Activated naive CD4-positive, alpha-beta T cell treated with anti-CD3 and anti-CD28 coated beads, Interleukin-2, amount 50 U/mL, for 72 hours (primary cell): Measurements from ENCODE around the gene ACTN1. TPM values are rescaled to one million over a fixed set of nuclear protein-coding genes. Genes with fewer than 3 reads are reported as not detected.

ENCODE experiments used
- ATAC-seq, 2 donors: fragments of 150-1000 bp; cut with Tn5 transposase; 2 replicates each; pipeline ENCODE4 v1.10.0; 2021; ENCODE audit warnings: mild to moderate bottlenecking in 2 of 2, moderate library complexity in 2 of 2
- DNase-seq, 2 donors: peaks; one replicate each; pipeline ENCODE4 v3.0.0; 2021 to 2022; ENCODE audit warnings: low spot score in 2 of 2
- H3K27ac Mint-ChIP-seq, 2 donors: one replicate each; pipeline ENCODE4 v1.8.0; 2022; ENCODE audit warnings: mild to moderate bottlenecking in 2 of 2, mixed read lengths in 2 of 2
- H3K36me3 Mint-ChIP-seq, 2 donors: one replicate each; pipeline ENCODE4 v1.8.0; 2022; ENCODE audit warnings: mixed read lengths in 2 of 2
- H3K9me3 Mint-ChIP-seq, 2 donors: one replicate each; pipeline ENCODE4 v1.8.0; 2022; ENCODE audit warnings: mixed read lengths in 2 of 2
- total RNA-seq, 2 donors: library from RNA; stranded (reverse); gene quantifications; one replicate each; pipeline ENCODE4 v1.2.3, GENCODE V29; 2022

The ACTN1 gene
- total RNA-seq, 2 donors from 2014 or later, result 106 to 120 TPM

DNA sequence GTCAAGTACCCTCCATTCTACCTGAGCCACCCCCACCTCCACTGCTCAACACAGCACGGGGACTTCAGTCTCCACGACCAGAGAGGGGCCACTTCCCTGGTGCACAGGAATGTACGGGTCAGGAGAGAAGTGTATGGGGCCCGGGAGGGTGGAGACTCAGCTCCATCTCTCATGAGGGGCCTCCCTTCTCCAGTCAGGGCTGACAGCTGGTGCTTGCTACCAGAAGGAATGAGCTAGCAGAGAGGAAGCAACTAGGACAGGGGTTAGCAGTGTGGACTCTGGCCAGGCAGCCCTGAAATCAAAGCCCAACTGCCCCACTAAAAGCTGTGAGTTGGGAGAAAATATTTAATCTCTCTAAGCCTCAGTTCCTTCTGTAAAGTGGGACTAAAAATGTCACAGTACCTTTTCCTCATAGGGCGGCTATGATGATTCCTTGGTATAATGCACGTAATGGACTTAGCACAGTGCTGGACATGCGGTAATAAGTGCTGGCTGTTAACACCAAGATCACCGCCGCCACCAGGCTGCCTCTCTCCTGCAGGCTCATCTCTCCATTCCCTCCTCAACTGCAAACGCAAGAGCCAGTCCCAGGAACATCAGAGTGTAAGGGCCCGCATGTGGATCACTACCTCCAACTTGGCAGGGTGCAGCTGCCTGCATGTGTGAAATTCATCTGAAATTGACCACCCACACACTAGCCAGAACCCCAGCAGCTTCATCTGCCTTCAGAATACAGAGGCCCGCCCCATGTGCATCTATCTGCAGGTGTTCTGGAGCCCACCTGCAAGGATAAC is 14.6 kb downstream of the ACTN1 start:
- ATAC-seq (no peak), DNase-seq (no peak)
- peaks cover 0 to 6% of the 10 kb centered on the region in 2 donors for H3K36me3 Mint-ChIP-seq
- H3K9me3 Mint-ChIP-seq, result no peaks in the 10 kb centered on the region
- H3K27ac Mint-ChIP-seq, result no peak overlapping the region

DNA sequence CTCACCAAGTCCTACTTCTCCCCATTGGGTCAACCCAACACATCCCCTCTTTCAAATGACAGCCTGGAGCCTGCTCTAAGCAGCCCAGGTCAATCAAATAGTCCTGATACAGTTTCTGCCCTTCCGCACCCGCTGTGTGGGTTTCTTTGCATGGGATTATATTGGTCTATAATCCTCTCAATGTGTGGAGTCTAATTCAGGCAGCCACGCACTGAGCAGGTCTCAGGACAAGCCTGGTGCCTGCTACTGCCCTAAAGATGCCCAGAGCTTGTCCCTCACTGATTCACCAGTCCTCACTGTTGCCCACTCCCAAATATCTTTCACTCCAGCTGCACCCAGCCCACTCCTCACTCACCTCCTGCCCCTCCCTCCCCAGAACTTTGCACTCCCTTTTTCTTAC is 16.4 kb downstream of the ACTN1 start:
- ATAC-seq, result no peak

GRCh38 chr14:68961781-68962584 is 17.1 kb downstream of the ACTN1 start:
- no peak for ATAC-seq
- no peaks in the 10 kb centered on the region for H3K9me3 Mint-ChIP-seq
- H3K27ac Mint-ChIP-seq, result peak overlapping the region; percentile 17 to 66
- no peak for DNase-seq
- peaks cover 0 to 8% of the 10 kb centered on the region in 2 donors for H3K36me3 Mint-ChIP-seq

More for the DNA sequence above, 16.4 kb downstream of the ACTN1 start:
- H3K9me3 Mint-ChIP-seq, result no peaks in the 10 kb centered on the region
- H3K36me3 Mint-ChIP-seq, result peaks cover 0 to under 1% of the 10 kb centered on the region in 2 donors
- DNase-seq, result no peak
- H3K27ac Mint-ChIP-seq, result peak overlapping the region in 1 of 2 donors; percentile 66

- Mint-ChIP-seq H3K27ac (peak overlapping the region in 1 of 2 donors; percentile 17), H3K36me3 (peaks cover 0 to 11% of the 10 kb centered on the region in 2 donors), H3K9me3 (no peaks in the 10 kb centered on the region)
- ATAC-seq, result no peak
- DNase-seq, result no peak
Measured at GRCh38 chr14:68961361-68961760, 17.7 kb downstream of the ACTN1 start.

- ATAC-seq, result no peak
- H3K27ac Mint-ChIP-seq, result peak overlapping the region in 1 of 2 donors; percentile 18
Measured at GRCh38 chr14:68960123-68960522, 19.0 kb downstream of the ACTN1 start.

DNA sequence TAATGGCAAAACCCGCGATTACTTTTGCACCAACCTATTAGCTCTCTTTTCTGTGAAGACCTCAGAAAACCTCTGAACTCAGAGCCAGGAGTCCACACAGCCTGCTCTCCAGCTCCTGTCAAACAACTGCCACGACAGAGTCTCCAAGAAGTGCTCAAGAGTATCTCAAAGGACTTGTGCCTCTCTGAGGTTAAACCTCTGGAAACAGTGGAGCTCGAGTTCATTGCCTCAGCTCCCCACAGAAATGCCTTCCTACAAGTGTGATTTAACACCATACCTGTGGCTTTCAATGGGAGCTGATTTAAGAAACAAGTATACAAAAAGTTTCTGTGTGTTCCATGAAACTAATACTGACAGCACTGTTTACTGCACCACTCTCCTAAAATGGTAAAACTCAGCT is 20.1 kb downstream of the ACTN1 start:
- Mint-ChIP-seq H3K9me3 (no peaks in the 10 kb centered on the region), H3K27ac (peak overlapping the region; percentile 39 to 54), H3K36me3 (peaks cover 0 to 18% of the 10 kb centered on the region in 2 donors)
- ATAC-seq (no peak), DNase-seq (no peak)

More at GRCh38 chr14:68960123-68960522, 19.0 kb downstream of the ACTN1 start:
- Mint-ChIP-seq H3K9me3 (no peaks in the 10 kb centered on the region), H3K36me3 (peaks cover 0 to 13% of the 10 kb centered on the region in 2 donors)
- DNase-seq, result no peak

DNA sequence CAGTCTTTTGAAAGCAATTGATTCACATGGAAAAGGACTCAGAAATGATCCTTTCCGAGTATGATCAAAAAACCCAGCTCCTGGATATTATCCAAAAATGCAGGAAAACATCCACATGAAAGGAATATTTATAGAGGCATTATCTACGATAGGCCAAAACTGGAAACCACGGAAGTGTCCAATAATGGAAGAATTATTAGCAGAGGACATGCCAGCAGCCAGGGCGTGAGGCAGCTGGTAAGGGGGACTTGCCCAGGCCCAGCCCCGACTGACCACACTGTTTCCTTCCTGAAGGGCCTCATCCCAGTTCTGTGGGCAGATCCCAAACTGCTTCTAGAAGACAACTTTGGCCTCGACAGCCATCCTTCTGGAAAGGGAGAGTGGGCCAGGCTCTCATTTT is 20.5 kb downstream of the ACTN1 start:
- Mint-ChIP-seq H3K27ac (peak overlapping the region in 1 of 2 donors; percentile 54), H3K36me3 (peaks cover 0 to 18% of the 10 kb centered on the region in 2 donors), H3K9me3 (no peaks in the 10 kb centered on the region)
- DNase-seq, result no peak
- ATAC-seq, result no peak

GRCh38 chr14:68957775-68958174 is 21.3 kb downstream of the ACTN1 start:
- DNase-seq, result no peak
- peak overlapping the region in 1 of 2 donors; percentile 66 for H3K27ac Mint-ChIP-seq

GRCh38 chr14:68956724-68957123 is 22.4 kb downstream of the ACTN1 start:
- DNase-seq (no peak), ATAC-seq (no peak)
- Mint-ChIP-seq H3K27ac (peak overlapping the region; percentile 8 to 23), H3K36me3 (peaks cover 0 to 18% of the 10 kb centered on the region in 2 donors), H3K9me3 (no peaks in the 10 kb centered on the region)

More at GRCh38 chr14:68957775-68958174, 21.3 kb downstream of the ACTN1 start:
- no peak for ATAC-seq
- Mint-ChIP-seq H3K36me3 (peaks cover 0 to 18% of the 10 kb centered on the region in 2 donors), H3K9me3 (no peaks in the 10 kb centered on the region)

DNA sequence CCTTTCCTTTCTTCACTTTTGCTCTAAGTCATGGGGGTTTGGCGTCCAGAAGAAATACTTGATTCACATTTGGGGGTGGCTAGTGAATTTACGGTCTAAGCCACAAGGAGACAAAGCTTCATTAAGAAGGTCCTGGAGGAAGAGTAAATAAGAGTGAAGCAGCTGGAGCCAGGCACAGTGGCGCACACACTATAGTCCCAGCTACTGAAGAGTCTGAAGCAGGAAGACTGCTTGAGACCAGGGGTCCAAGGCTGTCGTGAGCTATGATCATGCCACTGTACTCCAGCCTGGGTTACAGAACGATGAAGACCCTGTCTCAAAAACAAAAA is 23.3 kb downstream of the ACTN1 start:
- Mint-ChIP-seq H3K36me3 (peaks cover 0 to 18% of the 10 kb centered on the region in 2 donors), H3K9me3 (no peaks in the 10 kb centered on the region), H3K27ac (peak overlapping the region; percentile 8 to 92)
- DNase-seq (no peak), ATAC-seq (no peak)

DNA sequence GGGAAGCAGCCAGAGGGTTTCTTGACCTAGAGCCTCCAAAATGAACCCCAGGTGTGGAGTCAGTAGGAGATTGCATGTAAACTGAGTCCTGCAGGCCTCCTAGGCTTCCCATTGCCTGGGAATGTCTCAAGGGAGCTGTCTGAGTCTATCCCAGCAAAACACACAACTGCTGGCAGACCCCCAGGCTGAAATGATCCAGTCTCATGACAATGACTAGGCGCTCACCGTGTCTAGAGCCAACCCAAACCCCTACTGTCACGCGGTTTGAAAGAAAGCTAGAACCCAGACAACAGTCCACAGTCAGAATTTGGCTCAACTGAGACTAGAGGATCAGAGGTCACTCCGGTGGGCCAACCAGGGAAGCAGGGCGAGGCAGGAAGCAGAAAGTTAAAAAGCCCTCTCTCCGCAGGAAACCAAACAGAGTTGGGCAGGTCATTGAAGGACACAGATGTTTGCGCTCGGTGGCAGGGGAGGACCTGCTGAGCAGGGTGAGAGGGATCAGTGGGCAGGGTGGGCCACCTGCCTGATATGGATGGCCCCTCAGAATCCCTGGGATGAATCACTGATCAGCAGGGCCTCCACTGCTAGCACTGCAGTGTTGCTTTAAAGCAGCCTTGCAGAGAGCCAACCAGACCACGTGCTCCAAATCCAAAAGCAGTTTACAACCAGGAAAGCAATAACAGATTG is 23.8 kb downstream of the ACTN1 start:
- Mint-ChIP-seq H3K27ac (peak overlapping the region; percentile 8 to 92), H3K9me3 (no peaks in the 10 kb centered on the region), H3K36me3 (peaks cover 0 to 18% of the 10 kb centered on the region in 2 donors)
- no peak for ATAC-seq
- no peak for DNase-seq

DNA sequence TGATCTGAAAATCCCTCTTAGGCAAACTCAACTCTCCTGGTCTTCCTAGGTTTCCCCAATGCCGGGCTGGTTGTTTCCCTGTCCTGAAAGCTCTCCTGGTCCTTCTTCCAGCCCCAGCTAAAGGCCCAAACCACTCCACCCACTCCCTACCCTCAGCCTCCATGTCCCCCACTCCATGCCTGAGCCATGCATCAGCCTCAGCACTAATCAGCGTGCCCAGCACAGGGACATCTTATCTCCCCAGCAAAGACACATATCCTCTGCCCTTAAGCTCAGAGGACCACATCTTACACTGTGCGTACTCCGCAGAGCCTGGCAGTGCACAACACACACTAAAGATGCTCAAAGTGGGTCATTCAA is 25.9 kb downstream of the ACTN1 start:
- Mint-ChIP-seq H3K36me3 (peaks cover 0 to 18% of the 10 kb centered on the region in 2 donors), H3K27ac (peak overlapping the region; percentile 59 to 84), H3K9me3 (no peaks in the 10 kb centered on the region)
- ATAC-seq (no peak), DNase-seq (no peak)

GRCh38 chr14:68952531-68953195 is 26.4 kb downstream of the ACTN1 start:
- DNase-seq, result no peak
- Mint-ChIP-seq H3K9me3 (no peaks in the 10 kb centered on the region), H3K27ac (peak overlapping the region; percentile 59 to 87), H3K36me3 (peaks cover 0 to 17% of the 10 kb centered on the region in 2 donors)
- ATAC-seq, result peak; percentile 27 to 57

- ATAC-seq (no peak), DNase-seq (no peak)
- Mint-ChIP-seq H3K36me3 (peaks cover 0 to 10% of the 10 kb centered on the region in 2 donors), H3K27ac (peak overlapping the region; percentile 59 to 87), H3K9me3 (no peaks in the 10 kb centered on the region)
Measured at GRCh38 chr14:68951800-68952530, 27.1 kb downstream of the ACTN1 start.

DNA sequence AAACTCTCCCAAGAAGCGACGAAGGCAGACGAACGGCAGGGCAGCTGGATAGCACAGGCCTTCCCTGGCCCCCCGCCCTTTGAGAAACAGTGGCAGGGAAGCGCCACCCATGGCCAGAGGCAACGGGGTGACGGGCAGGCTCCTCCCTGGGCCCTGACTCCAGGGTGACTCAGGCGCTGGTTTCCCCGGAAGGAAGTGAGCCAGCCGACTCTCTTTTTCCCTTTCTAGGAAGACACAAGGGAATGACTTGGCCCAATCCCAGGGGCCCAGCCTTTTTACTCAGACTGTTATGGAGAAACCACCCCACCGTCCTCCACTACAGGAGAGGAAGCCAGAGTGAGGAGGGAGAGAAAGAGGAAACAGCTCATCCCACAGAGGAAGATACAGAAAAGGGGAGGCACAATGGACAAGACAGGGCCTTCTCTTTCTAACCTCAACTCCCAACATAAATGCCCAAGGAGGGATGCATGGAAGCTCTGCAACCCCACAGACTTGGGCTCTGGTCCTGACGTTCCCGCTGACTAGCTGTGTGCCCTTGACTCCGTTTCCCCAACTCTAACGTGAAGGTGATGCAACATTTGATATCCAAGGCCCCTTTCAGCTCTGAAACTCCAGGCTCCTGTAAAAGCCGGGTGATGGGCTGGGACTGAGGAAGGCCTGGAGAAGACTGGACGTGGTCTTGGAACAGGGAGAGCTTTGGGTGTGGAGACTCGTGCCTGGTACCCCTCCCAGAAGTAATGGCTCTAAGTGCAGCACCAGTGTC is 27.9 kb downstream of the ACTN1 start:
- no peaks in the 10 kb centered on the region for H3K9me3 Mint-ChIP-seq
- no peak for DNase-seq
- peak in 1 of 2 donors; percentile 50 for ATAC-seq
- peak overlapping the region; percentile 47 to 59 for H3K27ac Mint-ChIP-seq
- H3K36me3 Mint-ChIP-seq, result peaks cover 0 to 7% of the 10 kb centered on the region in 2 donors
